Activated T-cell treated with anti-CD3 and anti-CD28 coated beads for 1 hour (primary cell): ENCODE measurements around the gene PARP3.

ENCODE experiments used
- DNase-seq: peaks from one replicate; pipeline ENCODE4 v3.0.0-alpha.2; 2020; ENCODE audit warnings: low read depth

The PARP3 gene

DNA sequence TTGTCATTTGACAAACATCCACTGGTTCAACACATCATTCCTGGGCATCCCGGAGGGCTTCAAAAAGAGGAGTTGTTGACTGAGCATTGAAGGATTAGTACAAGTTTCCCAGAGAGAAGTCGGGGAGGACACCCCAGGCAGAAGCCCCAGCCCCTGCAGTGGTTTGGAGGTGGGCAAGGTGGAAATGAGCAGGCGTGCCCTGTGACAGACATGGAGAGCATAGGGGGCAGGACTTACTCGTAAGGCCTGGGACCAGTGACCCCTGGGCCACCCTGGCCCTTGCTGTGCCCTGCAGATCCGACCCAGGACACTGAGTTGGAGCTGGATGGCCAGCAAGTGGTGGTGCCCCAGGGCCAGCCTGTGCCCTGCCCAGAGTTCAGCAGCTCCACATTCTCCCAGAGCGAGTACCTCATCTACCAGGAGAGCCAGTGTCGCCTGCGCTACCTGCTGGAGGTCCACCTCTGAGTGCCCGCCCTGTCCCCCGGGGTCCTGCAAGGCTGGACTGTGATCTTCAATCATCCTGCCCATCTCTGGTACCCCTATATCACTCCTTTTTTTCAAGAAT lies 5.9 kb downstream of the PARP3 start:
- DNase-seq: no peak

DNA sequence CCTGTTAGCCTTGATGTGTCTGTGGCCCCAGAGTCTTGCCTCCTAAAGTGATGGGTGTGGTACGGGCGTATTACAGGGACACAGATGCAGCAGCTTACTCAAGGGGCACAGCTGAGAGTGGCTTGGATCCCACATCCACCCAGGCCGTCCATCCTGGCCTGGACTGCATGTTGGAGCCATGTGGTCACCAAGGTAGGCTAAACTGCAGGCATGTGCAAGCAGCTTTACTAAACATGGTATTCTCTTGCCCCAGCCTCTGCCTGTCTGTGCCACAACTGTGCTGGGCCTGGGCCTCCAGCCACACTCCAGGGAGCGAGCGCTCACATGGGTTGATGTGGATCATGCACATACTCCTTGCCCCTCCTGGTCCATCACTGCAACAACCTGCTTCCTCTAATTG lies 7.0 kb downstream of the PARP3 start:
- DNase-seq: no peak

DNA sequence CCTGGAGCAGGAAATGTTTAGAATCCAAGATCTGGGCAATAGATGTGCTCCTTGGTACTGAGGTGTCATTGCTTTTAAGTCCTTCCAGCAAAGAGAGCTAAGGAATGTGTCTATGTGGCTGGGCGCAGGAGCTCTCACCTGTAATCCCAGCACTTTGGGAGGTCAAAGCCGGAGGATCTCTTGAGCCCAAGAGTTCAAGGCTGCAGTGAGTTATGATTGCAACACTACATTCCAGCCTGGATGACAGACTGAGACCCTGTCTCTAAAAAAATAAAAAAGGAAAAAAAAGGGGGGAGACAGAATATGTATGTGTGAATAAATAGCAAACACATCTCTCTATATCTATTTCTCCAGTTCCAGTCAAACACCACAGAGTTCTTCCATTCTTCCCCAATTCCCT lies 8.7 kb downstream of the PARP3 start:
- no peak for DNase-seq

DNA sequence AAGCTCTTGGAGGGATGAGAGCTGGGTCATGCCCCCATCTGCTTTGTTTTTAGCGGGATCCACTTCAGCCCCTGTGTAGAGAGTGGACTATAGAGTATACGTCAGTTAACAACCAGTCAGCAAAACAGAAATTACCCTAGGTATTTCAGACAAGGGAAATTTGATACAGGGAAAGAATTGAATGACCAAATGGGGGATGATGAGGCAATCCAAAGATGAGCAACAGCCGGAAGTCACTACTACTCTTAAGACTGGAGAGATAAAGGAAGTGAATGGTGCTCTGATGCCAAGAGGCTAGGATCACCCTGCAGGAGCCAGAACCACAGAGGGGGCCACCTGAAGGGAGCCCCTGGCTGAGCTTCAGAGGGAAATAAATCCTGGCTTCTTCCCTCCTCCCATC lies 11.3 kb downstream of the PARP3 start:
- DNase-seq: no peak

DNA sequence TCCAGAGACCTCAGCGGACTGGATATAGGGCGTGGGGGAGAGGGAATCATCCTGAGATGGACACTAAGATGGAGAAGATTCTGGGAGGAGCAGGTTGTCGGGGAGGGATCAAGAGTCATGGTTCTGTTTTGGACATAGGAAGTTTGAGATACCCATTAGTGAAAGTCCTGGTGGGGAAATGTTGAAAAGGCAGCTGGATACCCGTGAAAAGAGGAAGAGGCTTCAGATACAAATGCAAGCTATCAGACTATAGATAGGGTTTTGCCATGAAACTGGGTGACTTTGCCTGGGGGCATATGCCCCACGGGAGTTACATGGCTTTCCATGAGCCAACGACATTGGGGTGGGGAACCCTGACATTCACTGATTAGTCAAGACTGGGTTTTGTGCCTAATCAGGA lies 11.9 kb downstream of the PARP3 start:
- DNase-seq: no peak

DNA sequence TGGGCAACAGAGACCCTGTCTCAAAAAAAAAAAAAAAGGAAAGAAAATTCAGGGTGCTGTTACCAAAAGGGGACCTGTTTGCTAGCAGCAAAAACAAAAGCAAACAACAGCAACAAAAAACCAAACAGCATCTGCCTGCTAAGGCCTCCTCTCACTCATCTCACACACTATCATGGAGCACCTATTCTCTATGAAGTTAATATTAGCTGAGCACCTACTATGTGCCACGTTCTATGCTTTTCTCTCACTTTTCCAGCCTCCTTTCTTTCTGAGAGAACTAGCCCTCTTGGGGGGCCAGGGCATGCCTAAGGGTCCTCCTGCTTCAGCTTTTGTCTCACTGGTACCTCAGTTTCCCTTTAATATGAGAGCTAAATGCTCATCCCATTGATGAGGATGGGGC lies 12.6 kb downstream of the PARP3 start:
- DNase-seq: no peak

DNA sequence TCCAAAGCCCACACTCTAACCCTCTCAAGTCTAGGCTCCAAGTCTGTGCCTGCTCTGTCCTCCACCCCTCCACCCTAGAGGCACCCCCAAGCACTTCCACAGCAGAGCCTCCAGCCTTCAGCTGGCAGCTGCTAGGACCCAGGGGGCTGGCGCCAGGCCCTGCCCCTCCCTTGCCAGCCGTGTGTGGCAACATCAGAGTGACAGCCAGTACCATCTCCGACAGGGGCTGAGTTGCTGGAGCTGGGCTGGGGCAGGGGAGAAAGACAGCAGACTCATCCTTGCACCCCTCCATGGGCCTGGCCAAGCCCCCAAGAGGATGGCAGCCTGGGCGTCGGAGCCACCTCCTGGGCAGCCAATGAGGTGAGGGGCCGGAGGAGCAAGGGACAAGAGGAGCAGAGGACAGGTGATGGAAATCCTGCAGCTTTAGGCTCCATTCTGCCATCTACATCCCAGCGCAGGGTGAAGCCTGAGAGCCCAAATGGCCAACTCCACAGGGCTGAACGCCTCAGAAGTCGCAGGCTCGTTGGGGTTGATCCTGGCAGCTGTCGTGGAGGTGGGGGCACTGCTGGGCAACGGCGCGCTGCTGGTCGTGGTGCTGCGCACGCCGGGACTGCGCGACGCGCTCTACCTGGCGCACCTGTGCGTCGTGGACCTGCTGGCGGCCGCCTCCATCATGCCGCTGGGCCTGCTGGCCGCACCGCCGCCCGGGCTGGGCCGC lies 13.2 kb downstream of the PARP3 start, which contains the start of gene GPR62:
Gene GPR62, plus strand, starts transcription at position 207 of the 718 bp plus-strand sequence. Its CDS starts 272 bp downstream, at position 479.
- DNase-seq: no peak

DNA sequence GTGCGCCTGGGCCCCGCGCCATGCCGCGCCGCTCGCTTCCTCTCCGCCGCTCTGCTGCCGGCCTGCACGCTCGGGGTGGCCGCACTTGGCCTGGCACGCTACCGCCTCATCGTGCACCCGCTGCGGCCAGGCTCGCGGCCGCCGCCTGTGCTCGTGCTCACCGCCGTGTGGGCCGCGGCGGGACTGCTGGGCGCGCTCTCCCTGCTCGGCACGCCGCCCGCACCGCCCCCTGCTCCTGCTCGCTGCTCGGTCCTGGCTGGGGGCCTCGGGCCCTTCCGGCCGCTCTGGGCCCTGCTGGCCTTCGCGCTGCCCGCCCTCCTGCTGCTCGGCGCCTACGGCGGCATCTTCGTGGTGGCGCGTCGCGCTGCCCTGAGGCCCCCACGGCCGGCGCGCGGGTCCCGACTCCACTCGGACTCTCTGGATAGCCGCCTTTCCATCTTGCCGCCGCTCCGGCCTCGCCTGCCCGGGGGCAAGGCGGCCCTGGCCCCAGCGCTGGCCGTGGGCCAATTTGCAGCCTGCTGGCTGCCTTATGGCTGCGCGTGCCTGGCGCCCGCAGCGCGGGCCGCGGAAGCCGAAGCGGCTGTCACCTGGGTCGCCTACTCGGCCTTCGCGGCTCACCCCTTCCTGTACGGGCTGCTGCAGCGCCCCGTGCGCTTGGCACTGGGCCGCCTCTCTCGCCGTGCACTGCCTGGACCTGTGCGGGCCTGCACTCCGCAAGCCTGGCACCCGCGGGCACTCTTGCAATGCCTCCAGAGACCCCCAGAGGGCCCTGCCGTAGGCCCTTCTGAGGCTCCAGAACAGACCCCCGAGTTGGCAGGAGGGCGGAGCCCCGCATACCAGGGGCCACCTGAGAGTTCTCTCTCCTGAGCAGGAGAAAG lies 14.0 kb downstream of the PARP3 start:
- DNase-seq: no peak

DNA sequence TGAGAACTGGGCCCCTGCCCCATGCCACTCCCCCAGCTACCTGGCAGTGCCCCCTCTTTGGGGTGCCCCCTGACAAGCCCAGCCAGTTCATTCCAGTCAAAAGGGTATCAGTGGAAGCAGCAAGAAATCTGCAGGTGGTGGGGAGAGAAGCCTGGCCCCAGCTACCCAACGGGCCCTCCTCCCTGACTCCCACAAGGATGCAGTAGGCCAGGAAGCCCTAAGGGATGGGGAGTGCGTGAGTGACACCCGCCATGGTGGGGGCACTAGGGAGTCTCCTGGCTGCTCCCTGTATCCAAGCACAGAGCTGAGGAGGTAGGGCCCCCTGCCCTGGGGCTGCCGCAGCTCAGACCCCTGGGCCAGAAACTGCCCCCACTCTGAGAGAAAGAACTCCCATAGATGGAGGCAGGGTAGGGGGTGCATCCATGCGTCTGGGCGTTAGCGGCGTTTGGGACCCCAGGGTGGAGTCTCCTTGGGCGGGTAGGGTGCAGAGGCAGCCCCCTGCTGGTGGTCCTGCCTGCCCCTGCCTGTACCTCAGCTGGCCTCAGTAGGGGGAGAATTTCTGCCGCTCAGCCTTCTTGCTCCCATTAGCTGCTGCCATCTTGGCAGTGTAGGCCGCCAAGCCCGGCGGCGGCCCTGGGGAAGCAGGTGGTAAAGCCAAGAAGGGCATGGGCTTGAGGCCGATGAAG lies 15.5 kb downstream of the PARP3 start:
- DNase-seq: no peak

DNA sequence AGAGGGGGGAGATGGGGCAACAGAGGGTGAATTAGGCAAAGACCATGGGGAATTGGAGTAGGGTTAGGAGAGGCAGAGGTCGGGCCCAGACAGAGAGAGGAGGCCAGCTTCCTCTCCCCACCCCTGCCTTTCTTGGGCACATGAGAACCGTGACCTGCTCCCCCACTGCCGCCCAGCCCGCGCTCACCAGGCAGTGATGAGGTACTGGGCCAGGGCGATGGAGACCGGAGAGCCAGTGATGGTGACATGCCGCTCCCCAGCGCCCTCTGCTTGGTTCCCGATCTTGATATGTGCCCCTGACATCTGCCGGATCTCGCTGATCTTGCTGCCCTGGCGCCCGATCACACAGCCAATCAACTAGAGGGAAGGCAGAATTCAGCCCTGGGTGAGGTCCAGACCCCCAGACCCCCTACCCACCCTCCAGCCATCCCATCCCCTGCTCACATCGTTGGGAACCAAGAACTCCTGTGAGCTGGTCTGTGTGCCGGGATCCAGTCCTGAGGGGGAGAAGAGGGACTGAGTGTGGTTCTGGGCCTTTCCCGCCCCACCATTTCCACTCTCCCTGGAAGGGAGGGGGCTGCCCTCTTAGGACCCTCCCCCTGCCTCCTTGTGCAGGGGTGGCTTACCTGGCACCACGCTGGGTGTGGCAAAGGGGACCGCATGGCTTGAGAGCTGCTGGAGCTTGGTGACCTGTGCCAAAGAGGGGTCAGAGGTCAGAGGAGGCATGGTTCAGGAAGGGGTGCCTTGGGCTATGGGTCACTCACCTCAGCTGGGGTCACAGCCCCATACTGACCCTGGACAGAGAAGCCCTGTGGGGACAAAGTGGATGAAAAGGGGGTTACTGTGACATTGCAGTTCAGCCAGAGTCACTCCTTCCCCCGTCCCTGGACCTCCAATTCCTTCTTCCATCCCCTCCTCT lies 16.7 kb downstream of the PARP3 start:
- DNase-seq: no peak

DNA sequence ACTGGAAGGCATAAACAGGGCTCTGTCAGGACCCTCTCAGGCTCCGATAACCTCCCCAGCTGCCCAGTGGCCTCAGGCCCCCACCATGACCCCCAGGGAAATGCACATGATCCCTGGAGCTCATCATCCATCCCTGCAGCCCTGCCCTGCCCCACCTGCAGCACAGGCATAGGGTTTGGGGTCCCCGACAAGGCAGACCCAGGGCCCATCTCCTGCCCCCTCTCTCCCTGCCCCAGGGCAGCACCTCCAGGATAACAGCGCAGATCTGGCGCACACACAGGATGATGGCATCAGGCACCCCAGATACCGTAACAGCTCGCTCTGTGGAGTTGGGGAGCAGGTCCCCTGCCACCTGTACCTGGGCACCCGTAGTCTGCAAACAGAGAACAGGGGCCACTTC lies 17.5 kb downstream of the PARP3 start:
- DNase-seq: no peak

DNA sequence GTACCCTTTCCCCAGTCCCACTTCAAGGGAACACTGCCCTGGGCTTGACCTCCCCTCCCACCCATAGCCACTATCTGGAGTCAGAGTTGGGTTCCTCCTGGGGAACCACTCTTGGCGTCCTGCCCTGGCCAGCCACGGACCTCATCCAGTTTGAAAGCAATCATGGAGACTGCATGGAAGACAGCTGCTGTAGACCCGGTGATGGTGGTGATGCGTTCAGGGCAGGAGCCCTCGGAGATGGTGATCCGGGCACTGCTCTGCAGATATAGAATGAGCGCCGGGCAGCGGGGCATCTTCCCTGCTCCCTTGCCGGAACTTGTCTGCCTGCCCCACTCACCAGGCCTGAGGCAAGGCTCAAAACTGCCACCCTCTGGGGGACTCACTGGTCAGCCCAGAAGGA lies 18.2 kb downstream of the PARP3 start:
- no peak for DNase-seq

DNA sequence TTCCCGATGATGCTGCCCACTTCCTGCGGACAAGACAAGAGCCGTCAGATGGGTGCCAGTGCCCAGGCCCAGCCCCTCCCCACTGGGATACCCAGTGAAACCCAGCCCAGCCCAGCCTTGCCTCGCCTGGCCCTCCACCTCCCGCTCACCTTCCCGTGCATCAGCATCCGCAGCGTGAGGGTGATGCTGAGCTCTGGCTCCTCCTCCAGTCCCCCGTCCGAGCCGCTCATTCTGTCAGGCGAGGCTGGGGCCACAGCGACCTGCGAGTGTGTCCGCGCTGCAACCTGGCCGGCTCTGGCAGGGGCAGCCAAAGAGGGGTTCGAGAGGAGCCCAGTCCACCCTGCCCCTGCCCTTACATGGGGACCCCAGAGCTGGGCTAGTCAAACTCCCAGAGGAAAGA lies 18.8 kb downstream of the PARP3 start:
- DNase-seq: no peak

DNA sequence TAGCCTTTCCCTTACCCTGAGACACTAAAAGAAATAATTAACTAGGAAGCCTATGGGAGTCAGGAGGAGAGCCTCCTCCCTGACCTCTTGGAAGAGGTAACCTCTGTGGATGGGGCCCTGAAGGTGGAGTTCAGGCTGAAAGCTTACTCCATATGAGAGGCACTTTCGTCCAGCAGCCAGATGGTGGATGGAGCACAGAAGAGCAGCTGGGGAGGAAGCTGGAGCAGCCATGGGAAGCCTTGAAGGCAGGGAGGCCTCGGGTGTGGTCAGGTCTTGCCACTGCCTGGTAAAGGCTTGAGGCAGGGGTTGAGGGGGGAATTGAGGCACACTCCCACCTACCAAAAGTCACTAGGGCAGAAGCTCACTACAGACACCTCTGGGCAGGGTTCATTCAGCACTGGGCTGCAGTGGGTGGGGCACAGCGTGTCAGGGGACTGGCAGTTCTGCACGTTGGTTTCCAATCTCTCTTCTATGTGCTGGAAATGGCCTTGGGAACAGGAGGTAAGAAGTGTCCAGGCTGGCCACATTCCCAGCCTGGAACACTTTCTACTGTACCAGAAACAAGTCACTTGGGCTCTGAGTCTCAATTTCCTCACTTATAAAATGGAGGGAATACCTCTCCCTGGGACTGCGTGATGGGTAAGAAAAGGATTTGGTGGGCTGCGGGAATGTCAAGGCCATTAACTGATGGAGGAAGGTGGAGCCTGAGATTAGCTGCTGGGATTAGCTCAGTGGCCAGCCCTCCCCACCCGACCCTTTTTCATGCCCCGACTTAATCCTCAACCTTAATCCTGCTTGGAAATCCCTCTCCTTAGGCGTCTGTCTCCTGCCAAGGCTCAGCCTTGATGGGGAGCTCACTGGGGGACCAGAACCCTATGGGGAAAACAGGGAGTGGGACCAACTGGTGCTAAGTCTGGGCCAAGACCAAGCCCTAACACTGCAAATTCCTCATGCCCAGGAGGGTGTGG lies 19.7 kb downstream of the PARP3 start:
- DNase-seq: no peak

DNA sequence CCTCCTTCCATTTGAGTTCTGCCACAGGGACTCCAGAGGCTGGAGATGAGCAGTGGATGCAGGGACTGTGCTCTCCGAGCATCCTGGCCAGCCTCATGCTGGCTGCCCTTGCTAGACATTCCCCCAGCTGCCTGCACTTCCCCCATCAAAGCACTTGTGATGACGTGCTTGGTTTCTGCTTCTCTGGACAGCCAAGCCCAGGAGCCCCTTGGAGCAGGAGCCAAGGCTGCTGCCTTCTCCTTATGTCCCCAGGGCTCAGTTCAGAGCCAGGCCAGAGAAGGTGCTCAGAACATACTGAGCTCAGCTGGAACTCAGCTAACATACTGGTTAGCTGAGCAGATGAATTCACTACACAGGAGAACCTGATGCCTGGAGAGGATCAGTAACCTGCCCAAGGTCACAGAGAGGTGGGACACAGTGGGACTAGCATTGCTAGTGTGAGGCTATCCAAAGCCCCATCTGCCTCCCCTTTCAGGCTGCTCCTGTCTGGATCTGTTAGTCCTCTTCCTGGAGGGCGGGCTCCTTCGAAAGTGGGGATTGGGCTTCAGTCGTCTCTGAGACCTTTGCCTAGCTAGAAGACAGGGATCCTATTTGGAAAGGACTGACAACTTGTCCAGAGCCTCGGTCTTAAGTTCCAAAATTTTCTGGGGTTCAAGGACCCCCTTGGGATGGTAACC lies 20.8 kb downstream of the PARP3 start:
- no peak for DNase-seq

DNA sequence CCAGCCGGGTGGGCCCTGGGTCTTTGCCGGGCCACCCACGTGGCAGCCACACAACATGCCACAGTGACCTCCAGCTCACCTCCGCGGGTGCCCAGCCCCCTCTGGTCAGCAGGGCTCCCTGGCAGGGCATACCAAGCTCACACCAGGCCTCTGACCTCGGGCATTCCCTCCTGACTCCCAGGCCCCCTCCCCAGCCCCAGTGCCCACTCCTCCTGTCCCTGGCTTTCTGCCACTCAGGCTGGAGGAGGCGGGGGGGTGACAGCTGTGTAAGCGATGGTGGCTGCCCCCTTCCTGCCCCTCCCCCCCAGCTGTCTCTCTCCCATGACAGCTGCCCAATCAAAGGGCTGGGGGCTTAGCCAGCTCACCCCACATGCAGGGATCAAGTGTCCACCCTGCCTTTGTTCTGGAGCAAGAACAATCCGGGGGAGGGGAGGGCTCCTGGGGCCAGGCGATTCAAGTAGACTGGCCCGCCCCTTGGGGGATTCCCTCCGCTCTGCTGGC lies 21.8 kb downstream of the PARP3 start:
- no peak for DNase-seq

DNA sequence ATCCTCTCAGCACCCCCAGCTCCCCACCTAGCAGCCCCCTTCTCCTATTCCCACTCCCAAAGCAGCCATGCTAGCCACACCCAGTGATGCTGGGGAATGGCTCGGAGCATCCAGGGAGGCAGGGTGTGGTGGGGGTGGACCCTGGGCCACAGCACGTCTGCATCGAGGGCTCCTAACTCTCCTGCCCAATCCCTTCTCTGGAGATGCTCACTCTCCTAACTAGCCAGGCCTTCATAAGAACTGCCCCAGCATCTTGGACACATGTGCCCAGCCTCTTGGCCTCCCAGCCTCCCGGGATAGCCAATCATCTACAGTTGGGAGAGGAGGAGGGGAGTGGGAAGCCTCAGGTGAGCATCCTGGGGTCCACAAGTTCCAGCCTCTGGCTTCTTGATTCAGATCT lies 22.4 kb downstream of the PARP3 start:
- no peak for DNase-seq

DNA sequence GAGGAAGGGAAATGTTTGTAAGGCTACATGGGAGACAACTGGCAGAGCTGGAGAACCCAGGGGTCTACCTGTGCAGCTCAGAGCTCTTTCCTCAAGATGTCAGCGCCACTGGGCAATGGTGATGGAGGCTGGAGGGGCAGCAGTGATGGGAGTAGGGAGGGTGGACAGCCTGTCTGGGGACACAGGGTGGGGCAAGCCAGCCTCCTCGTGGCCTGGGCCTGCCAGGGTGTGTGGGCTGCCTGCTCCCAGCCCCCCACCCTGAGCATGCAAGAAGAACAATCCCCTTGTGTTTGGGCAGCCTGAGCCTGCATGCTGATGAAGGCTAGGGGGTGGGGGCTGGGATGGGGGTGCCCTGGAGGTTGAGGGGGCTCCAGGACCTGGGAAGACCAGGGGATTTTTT lies 23.9 kb downstream of the PARP3 start:
- no peak for DNase-seq

DNA sequence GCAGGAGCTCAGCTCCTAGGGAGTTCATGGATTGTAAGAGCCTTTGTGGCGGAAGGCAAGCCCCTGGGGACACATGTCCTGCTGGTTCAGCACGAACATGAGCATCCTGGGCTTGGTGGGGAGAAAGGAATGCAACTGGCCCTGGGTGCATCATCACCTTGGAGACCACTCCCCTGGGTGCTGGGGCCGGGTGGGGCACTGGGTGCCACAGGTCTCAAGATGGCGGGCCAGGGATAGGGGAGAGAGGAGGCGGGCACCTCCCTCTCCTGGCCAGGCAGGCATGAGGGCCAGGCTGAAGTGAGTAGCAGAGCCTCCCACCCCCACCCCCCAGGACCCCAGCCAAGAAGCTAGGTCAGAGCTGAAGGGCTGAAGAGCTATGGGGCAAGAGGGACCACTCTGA lies 24.3 kb downstream of the PARP3 start:
- no peak for DNase-seq
